Mesendoderm (in vitro differentiated cells): ENCODE data around the gene FASTK.

ENCODE experiments used
- DNase-seq: peaks from one replicate; pipeline ENCODE4 v3.0.0; 2013
- H2AK5ac ChIP-seq: 2 replicates; pipeline ENCODE4 v1.6.1; 2013; ENCODE audit warnings: low read length, inconsistent platforms
- H2BK120ac ChIP-seq: 2 replicates; pipeline ENCODE4 v1.6.1; 2013; ENCODE audit warnings: low read depth, mild to moderate bottlenecking, low read length, moderate library complexity, mixed read lengths
- H2BK15ac ChIP-seq: replicated peaks from 2 replicates; pipeline ENCODE4 v1.6.1; 2013; ENCODE audit warnings: low read depth, mild to moderate bottlenecking, moderate library complexity
- H2BK5ac ChIP-seq: 2 replicates; pipeline ENCODE4 v1.6.1; 2013; ENCODE audit warnings: low read length, inconsistent platforms
- H3K18ac ChIP-seq: 2 replicates; pipeline ENCODE4 v1.6.1; 2013; ENCODE audit warnings: mild to moderate bottlenecking, low read length, mixed read lengths
- H3K23ac ChIP-seq: one replicate; pipeline ENCODE4 v1.6.1; 2013; ENCODE audit warnings: low read length
- H3K27ac ChIP-seq: 2 replicates; pipeline ENCODE4 v1.5.1; 2013; ENCODE audit warnings: low read depth, mild to moderate bottlenecking, inconsistent platforms, low read length, moderate library complexity
- H3K27me3 ChIP-seq: 2 replicates; pipeline ENCODE4 v1.6.1; 2013; ENCODE audit warnings: low read length, control low read depth, mild to moderate bottlenecking, inconsistent platforms; ENCODE audit not compliant: insufficient read depth, poor library complexity
- H3K36me3 ChIP-seq: 2 replicates; pipeline ENCODE4 v1.6.1; 2013; ENCODE audit warnings: low read length, inconsistent platforms; ENCODE audit not compliant: control insufficient read depth, insufficient read depth
- H3K4ac ChIP-seq: one replicate; pipeline ENCODE4 v1.6.1; 2013; ENCODE audit warnings: low read depth, mild to moderate bottlenecking, low read length, moderate library complexity
- H3K4me1 ChIP-seq: 2 replicates; pipeline ENCODE4 v1.6.1; 2013; ENCODE audit warnings: low read depth, low read length, inconsistent platforms; ENCODE audit not compliant: control insufficient read depth
- H3K4me2 ChIP-seq: 2 replicates; pipeline ENCODE4 v1.6.1; 2013; ENCODE audit warnings: low read length
- H3K4me3 ChIP-seq: 2 replicates; pipeline ENCODE4 v1.5.1; 2013; ENCODE audit warnings: mild to moderate bottlenecking, low read length
- H3K56ac ChIP-seq: one replicate; pipeline ENCODE4 v1.6.1; 2013; ENCODE audit warnings: low read length
- H3K79me1 ChIP-seq: 2 replicates; pipeline ENCODE4 v1.6.1; 2013; ENCODE audit warnings: low read length, inconsistent platforms
- H3K79me2 ChIP-seq: 2 replicates; pipeline ENCODE4 v1.6.1; 2013; ENCODE audit warnings: mild to moderate bottlenecking, low read length; ENCODE audit not compliant: control insufficient read depth, insufficient read depth
- H3K9ac ChIP-seq: 2 replicates; pipeline ENCODE4 v1.6.1; 2013; ENCODE audit warnings: low read length, inconsistent platforms
- H4K5ac ChIP-seq: one replicate; pipeline ENCODE4 v1.6.1; 2013; ENCODE audit warnings: low read length
- H4K8ac ChIP-seq: one replicate; pipeline ENCODE4 v1.6.1; 2013; ENCODE audit warnings: low read depth, mild to moderate bottlenecking, control low read depth, low read length, moderate library complexity
- WGBS: extraction: QIAGEN DNeasy Blood & Tissue Kit; methylation state at CpG from one replicate; pipeline ENCODE4 v1.1.7; 2013; ENCODE audit warnings: low lambda C conversion rate, missing lambda C conversion rate; ENCODE audit not compliant: insufficient coverage; ENCODE audit errors: extremely low coverage; 5-methylcytosine and 5-hydroxymethylcytosine counted together

Gene FASTK

GRCh38 chr7:151038951-151039849, 41.4 kb downstream of the FASTK start:
- Histone ChIP-seq H3K23ac (no peak overlapping the region), H2AK5ac (no peak overlapping the region), H2BK120ac (no peak overlapping the region), H3K4me2 (no peak overlapping the region), H3K4me3 (no peak overlapping the region), H3K4me1 (no peaks in the 10 kb centered on the region), H3K36me3 (peaks cover 2% of the 10 kb centered on the region), H2BK15ac (no peak overlapping the region), H3K4ac (no peak overlapping the region), H3K79me2 (no peaks in the 10 kb centered on the region), H3K9ac (no peak overlapping the region), H4K8ac (no peak overlapping the region), H2BK5ac (no peak overlapping the region), H3K27ac (no peak overlapping the region), H4K5ac (no peak overlapping the region), H3K56ac (no peak overlapping the region), H3K18ac (no peak overlapping the region), H3K27me3 (no peaks in the 10 kb centered on the region), H3K79me1 (no peaks in the 10 kb centered on the region)
- DNase-seq, result peak; percentile 73
- WGBS, result no CpG with 5 or more reads among the region's 12 CpGs

GRCh38 chr7:151035902-151036301, 44.7 kb downstream of the FASTK start:
- no peak overlapping the region for H3K27ac ChIP-seq

GRCh38 chr7:151035026-151035717, 45.4 kb downstream of the FASTK start:
- Histone ChIP-seq H3K36me3 (peaks cover 2% of the 10 kb centered on the region), H3K23ac (no peak overlapping the region), H3K9ac (no peak overlapping the region), H2AK5ac (no peak overlapping the region), H3K79me1 (no peaks in the 10 kb centered on the region), H3K27ac (no peak overlapping the region), H3K4me2 (no peak overlapping the region), H3K27me3 (no peaks in the 10 kb centered on the region), H2BK5ac (no peak overlapping the region), H4K8ac (no peak overlapping the region), H3K18ac (no peak overlapping the region), H4K5ac (no peak overlapping the region), H3K79me2 (no peaks in the 10 kb centered on the region), H3K4ac (no peak overlapping the region), H3K56ac (no peak overlapping the region), H2BK15ac (no peak overlapping the region), H2BK120ac (no peak overlapping the region), H3K4me1 (no peaks in the 10 kb centered on the region), H3K4me3 (no peak overlapping the region)
- WGBS, result no CpG with 5 or more reads among the region's 21 CpGs
- no peak for DNase-seq

More at GRCh38 chr7:151035902-151036301, 44.7 kb downstream of the FASTK start:
- Histone ChIP-seq H3K4ac (no peak overlapping the region), H2AK5ac (no peak overlapping the region), H3K36me3 (peaks cover 2% of the 10 kb centered on the region), H3K4me1 (no peaks in the 10 kb centered on the region), H2BK15ac (no peak overlapping the region), H2BK5ac (no peak overlapping the region), H4K8ac (no peak overlapping the region), H3K9ac (no peak overlapping the region), H3K4me3 (no peak overlapping the region), H3K79me1 (no peaks in the 10 kb centered on the region), H2BK120ac (no peak overlapping the region), H3K56ac (no peak overlapping the region), H3K18ac (no peak overlapping the region), H3K27me3 (no peaks in the 10 kb centered on the region), H3K79me2 (no peaks in the 10 kb centered on the region), H3K23ac (no peak overlapping the region), H4K5ac (no peak overlapping the region), H3K4me2 (no peak overlapping the region)
- DNase-seq, result no peak
- no CpG with 5 or more reads among the region's 17 CpGs for WGBS

GRCh38 chr7:151034312-151035025, 46.1 kb downstream of the FASTK start:
- H4K5ac ChIP-seq, result no peak overlapping the region
- peaks cover 2% of the 10 kb centered on the region for H3K36me3 ChIP-seq
- no peaks in the 10 kb centered on the region for H3K27me3 ChIP-seq
- no peaks in the 10 kb centered on the region for H3K79me1 ChIP-seq
- no peak overlapping the region for H3K4me3 ChIP-seq
- no peak overlapping the region for H3K18ac ChIP-seq
- H3K27ac ChIP-seq, result no peak overlapping the region
- no peak overlapping the region for H2BK5ac ChIP-seq
- WGBS, result no CpG with 5 or more reads among the region's 21 CpGs
- no peak overlapping the region for H3K23ac ChIP-seq
- H4K8ac ChIP-seq, result no peak overlapping the region
- H3K56ac ChIP-seq, result no peak overlapping the region
- H2BK15ac ChIP-seq, result no peak overlapping the region
- H3K9ac ChIP-seq, result no peak overlapping the region
- no peak overlapping the region for H2AK5ac ChIP-seq
- H3K4me1 ChIP-seq, result no peaks in the 10 kb centered on the region
- no peak for DNase-seq
- H3K4me2 ChIP-seq, result no peak overlapping the region
- no peak overlapping the region for H2BK120ac ChIP-seq
- no peak overlapping the region for H3K4ac ChIP-seq
- H3K79me2 ChIP-seq, result no peaks in the 10 kb centered on the region

GRCh38 chr7:151033864-151034249, 46.8 kb downstream of the FASTK start:
- H2AK5ac ChIP-seq, result no peak overlapping the region
- no CpG with 5 or more reads among the region's 5 CpGs for WGBS
- H3K4me1 ChIP-seq, result no peaks in the 10 kb centered on the region
- DNase-seq, result no peak
- H3K27me3 ChIP-seq, result no peaks in the 10 kb centered on the region
- H3K79me1 ChIP-seq, result no peaks in the 10 kb centered on the region
- no peak overlapping the region for H3K4me3 ChIP-seq
- H3K56ac ChIP-seq, result no peak overlapping the region
- H3K27ac ChIP-seq, result no peak overlapping the region
- H3K4me2 ChIP-seq, result no peak overlapping the region
- H3K23ac ChIP-seq, result no peak overlapping the region
- H2BK15ac ChIP-seq, result no peak overlapping the region
- H3K4ac ChIP-seq, result no peak overlapping the region
- no peak overlapping the region for H2BK120ac ChIP-seq
- no peak overlapping the region for H4K8ac ChIP-seq
- H3K79me2 ChIP-seq, result no peaks in the 10 kb centered on the region
- no peak overlapping the region for H3K18ac ChIP-seq
- no peak overlapping the region for H4K5ac ChIP-seq
- H3K9ac ChIP-seq, result no peak overlapping the region
- H2BK5ac ChIP-seq, result no peak overlapping the region
- peaks cover 2% of the 10 kb centered on the region for H3K36me3 ChIP-seq
